ENCODE measurements around the gene ADGRA3.

GRCh38 chr4:22384154-22384553 lies 131.7 kb downstream of the ADGRA3 start:
- TF ChIP-seq CTCF (conservative IDR thresholded peaks at IDR 0.05; ENCODE audit: low read depth, low read length) (no peak), EZH2 (IDR thresholded peaks at IDR 0.05; ENCODE audit: low read length, unreplicated experiment) (no peak), EZH2phosphoT487 (IDR thresholded peaks at IDR 0.05; ENCODE audit: borderline replicate concordance, low read length) (no peak)
